ENCODE measurements around the gene ABHD12.

DNA sequence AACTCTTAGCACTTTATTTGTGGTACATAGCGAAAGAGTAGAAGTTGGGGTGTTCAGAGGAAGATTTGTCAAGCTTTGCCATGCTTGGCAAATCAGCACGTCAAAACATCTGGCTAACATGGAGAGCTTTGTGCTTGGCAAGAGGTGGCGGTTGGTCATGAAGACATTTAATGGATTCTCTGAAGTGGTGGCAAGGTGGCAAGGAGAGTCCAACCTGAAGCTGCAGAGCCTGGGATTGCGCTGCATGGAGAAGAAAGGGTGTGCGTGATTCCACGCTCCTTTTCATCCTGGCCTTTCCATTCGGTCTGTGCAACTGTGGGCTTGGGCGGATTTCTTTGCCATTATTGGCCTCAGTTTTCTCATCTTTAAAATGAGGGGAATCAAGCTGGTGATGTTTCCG lies 139.6 kb downstream of the ABHD12 start:
- TF ChIP-seq, protein P1, sequence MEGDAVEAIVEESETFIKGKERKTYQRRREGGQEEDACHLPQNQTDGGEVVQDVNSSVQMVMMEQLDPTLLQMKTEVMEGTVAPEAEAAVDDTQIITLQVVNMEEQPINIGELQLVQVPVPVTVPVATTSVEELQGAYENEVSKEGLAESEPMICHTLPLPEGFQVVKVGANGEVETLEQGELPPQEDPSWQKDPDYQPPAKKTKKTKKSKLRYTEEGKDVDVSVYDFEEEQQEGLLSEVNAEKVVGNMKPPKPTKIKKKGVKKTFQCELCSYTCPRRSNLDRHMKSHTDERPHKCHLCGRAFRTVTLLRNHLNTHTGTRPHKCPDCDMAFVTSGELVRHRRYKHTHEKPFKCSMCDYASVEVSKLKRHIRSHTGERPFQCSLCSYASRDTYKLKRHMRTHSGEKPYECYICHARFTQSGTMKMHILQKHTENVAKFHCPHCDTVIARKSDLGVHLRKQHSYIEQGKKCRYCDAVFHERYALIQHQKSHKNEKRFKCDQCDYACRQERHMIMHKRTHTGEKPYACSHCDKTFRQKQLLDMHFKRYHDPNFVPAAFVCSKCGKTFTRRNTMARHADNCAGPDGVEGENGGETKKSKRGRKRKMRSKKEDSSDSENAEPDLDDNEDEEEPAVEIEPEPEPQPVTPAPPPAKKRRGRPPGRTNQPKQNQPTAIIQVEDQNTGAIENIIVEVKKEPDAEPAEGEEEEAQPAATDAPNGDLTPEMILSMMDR (optimal IDR thresholded peaks at IDR 0.05 in 1 of 3, IDR thresholded peaks at IDR 0.05 in 1 of 3, conservative IDR thresholded peaks at IDR 0.05 in 1 of 3; ENCODE audit: extremely low read depth in 1 of 3, insufficient read depth in 2 of 3, low read length in 3 of 3), result no peak
- TF ChIP-seq EZH2 (IDR thresholded peaks at IDR 0.05; ENCODE audit: low read length), result no peak

Data from keratinocyte (primary cell).